Measurements from ENCODE around the gene RIMS4. TPM values are rescaled to one million over a fixed set of nuclear protein-coding genes. Genes with fewer than 3 reads are reported as not detected.

The RIMS4 gene
- total RNA-seq, 2 experiments from 2014 or later: 0.07 TPM

DNA sequence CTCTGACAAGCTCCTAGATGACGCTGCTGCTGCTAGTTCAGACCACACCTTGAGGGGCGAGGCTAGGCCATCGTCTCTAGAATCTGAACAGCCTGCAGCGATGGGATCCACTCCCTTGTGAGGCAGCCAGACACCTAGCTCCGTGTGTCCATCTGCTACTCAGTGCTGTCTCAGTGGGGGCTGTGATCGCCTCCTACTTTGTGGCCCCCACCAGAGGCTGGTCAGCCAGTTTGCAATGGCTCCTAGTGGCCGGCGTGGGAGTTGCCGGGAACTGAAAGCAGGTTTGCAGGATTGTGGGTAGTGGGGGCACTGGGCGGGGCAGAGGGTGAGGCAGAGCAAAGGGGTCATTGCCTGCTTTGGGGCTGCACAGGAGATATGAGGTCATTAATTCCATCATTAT, 92.4 kb downstream of the RIMS4 start:
- Mint-ChIP-seq H3K27me3 (ENCODE audit: low read depth) (no peaks in the 10 kb centered on the region), H3K27ac (no peak overlapping the region), H3K36me3 (ENCODE audit: low read depth) (no peaks in the 10 kb centered on the region), H3K9me3 (no peaks in the 10 kb centered on the region), H3K4me1 (ENCODE audit: low read depth) (no peaks in the 10 kb centered on the region), H3K4me3 (no peak overlapping the region)
- intact Hi-C loops (cut with micrococcal nuclease): no loop called here
- DNase-seq: no peak
- CTCF ChIA-PET: interaction anchor here (0.7 kb wide), 1 partner anchor 16 kb away, joined by 3 read pairs; no protein-coding TSS in a partner anchor

DNA sequence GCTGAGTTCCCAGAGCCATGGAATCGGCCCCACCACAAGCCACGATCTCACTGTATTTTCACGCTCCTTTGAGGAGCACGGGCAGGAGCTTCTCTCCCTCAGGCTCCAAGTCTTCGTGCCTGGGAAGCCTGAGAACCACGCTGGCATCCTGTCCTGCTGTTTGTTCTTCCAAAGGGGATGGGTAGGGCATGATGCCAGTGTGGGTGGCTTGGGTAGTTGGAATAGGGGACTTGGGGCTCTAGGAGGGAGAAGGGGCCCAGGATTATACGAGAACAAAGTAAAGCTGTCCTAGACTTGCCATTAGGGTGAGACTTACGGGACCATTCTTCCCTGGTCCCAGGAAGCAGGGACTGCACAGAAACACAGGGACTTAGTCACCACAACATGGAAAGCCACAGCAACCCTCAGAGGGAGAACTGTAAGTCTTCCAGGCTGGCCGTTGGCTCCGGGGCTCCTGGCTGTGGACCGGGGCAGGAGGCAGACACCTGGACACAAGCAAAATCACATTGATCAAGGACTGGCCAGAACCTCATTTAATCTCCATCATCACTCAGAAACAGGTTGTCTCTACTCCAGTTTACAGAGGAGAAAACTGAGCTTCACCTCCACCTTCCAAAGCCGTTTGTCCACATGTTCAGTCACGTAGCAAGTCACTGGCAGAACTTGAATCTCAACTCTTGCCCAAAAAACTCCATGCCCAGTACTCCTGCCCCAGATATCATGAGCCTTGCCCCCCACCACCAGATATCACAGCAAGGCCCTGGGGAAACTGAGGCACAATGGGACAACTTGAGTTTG, 93.8 kb downstream of the RIMS4 start:
- no peaks in the 10 kb centered on the region for H3K4me1 Mint-ChIP-seq (ENCODE audit: low read depth)
- H3K27ac Mint-ChIP-seq: no peak overlapping the region
- no peak overlapping the region for H3K4me3 Mint-ChIP-seq
- DNase-seq: no peak
- intact Hi-C loops (cut with micrococcal nuclease): no loop called here
- H3K36me3 Mint-ChIP-seq (ENCODE audit: low read depth): no peaks in the 10 kb centered on the region
- H3K27me3 Mint-ChIP-seq (ENCODE audit: low read depth): no peaks in the 10 kb centered on the region
- H3K9me3 Mint-ChIP-seq: no peaks in the 10 kb centered on the region
- CTCF ChIA-PET: interaction anchor here (0.6 to 0.7 kb wide), 2 partner anchors 241 to 295 kb away, joined by 3 read pairs; partner anchors contain the start of gene TTPAL

DNA sequence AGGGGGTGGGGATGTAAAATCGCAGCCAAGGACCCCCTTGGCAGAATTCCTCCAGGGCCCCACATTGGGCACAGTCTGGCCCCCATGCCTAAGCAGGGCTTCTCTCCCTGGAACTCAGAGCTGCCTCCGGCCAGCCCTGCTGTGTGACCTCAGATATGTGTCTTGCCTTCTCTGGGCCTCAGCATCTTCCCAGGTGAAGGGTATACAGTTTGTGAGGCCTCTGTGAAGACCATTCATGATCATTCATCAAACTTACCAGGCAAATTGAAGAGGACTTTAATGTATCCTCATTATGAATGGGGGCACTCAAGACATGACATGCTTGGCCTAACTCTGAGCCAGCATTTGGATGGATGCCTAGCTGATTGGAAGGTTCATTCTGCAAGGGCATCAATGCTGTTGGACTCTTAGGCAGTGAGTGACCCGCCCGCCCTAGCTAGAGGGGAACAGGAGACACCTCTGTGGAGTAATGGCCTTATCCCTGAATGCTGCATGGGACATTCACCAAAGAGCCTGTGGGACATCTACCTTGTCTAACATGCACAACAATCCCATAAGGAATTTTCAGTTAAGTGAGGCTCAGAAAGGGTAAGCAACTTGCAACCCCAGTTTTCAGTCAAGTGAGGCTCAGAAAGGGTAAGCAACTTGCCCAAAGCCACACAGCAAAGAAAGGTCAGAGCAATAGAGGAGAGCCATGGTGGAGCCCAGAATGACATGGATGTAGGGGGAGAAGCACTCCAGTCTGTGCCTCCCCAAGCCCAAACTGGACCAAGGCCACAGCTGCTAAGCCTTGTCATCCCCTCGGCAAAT, 94.6 kb downstream of the RIMS4 start:
- CTCF ChIA-PET: interaction anchor here (1.1 kb wide), 1 partner anchor 31 kb away, joined by 3 read pairs; no protein-coding TSS in a partner anchor
- H3K27ac Mint-ChIP-seq: no peak overlapping the region
- no peak for DNase-seq
- H3K4me1 Mint-ChIP-seq (ENCODE audit: low read depth): no peaks in the 10 kb centered on the region
- no peaks in the 10 kb centered on the region for H3K36me3 Mint-ChIP-seq (ENCODE audit: low read depth)
- H3K27me3 Mint-ChIP-seq (ENCODE audit: low read depth): no peaks in the 10 kb centered on the region
- intact Hi-C loops (cut with micrococcal nuclease): no loop called here
- no peak overlapping the region for H3K4me3 Mint-ChIP-seq
- no peaks in the 10 kb centered on the region for H3K9me3 Mint-ChIP-seq

DNA sequence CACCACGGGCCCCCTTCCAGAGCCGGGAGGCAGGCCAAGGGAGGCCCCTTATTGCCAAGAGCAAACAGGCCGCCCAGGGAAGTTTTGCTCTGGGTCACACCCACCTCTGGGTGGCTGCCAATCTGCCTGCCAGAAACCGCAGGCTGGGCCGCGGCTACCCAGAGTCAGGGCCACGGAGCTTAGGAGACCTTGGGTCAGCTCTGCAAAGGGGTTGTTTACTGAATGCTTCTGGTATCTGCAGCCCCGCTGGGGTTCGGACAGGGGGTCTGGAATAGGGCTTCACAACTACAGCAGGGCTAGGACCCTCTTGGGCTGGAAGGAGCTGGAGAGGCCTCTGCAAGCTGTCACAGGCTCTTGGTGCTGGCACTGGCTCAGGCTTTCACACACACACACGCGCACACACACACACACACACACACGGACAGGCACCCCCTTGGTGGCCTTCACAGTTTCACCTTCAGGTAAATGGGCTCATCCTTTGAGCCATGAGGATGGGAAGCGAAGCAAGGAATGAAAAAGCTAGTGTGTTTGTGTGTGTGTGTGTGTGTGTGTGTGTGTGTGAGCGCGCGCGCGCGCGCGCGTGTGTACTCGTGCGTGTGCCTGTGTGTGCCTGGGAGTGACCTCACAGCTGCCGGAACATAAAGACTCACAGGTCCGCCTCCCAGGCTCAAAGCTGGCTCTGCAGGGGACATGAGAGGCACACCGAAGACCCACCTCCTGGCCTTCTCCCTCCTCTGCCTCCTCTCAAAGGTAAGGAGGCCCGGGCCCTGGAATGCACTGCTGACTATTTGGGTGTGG, 95.4 kb downstream of the RIMS4 start, which contains the start of gene CCN5:
TSS of gene CCN5 (plus strand) at position 669 of the 798 bp plus-strand sequence. CDS start at position 691, 22 bp downstream.
- Mint-ChIP-seq H3K4me3 (no peak within 1 kb of the TSS), H3K27ac (no peak within 1 kb of the TSS), H3K27me3 (ENCODE audit: low read depth) (no peaks in the 10 kb centered on the region), H3K4me1 (ENCODE audit: low read depth) (no peaks in the 10 kb centered on the region), H3K36me3 (ENCODE audit: low read depth) (no peaks in the 10 kb centered on the region), H3K9me3 (no peaks in the 10 kb centered on the region)
- CTCF ChIA-PET: interaction anchor here (1.1 kb wide), 1 partner anchor 30 kb away, joined by 3 read pairs; no protein-coding TSS in a partner anchor
- intact Hi-C loops (cut with micrococcal nuclease): no loop called here
- no peak for DNase-seq

DNA sequence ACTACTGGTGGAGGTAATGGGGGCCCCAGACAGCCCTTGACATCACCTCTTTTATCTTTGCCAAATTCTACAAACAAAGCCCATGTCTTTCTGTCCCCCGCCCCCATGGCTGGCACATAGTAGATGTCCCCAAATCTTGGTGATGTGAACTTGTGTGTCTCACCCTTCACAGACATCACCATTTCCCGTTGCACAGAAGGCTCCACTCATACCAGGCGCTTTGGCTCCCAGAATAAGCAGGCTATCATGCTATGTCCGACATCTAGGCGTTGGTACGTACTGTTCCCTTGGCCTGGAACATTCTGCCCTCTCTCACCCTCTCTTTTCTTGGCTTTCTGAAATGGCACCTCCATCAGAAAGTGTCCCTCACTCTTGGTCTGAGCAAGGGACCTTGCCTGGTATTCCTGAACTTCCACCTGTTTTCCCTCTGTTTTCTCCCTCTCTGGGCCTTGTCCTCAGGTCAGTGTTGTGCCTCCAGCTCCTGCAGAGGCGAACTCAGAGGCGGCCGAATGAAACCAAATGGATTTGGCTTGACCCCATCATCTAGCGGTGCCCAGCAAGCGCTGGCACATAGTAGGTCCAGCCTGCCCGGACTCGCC, 96.1 kb downstream of the RIMS4 start:
- no peaks in the 10 kb centered on the region for H3K4me1 Mint-ChIP-seq (ENCODE audit: low read depth)
- no peaks in the 10 kb centered on the region for H3K36me3 Mint-ChIP-seq (ENCODE audit: low read depth)
- no peaks in the 10 kb centered on the region for H3K27me3 Mint-ChIP-seq (ENCODE audit: low read depth)
- DNase-seq: no peak
- intact Hi-C loops (cut with micrococcal nuclease): no loop called here
- no peak overlapping the region for H3K4me3 Mint-ChIP-seq
- no peak overlapping the region for H3K27ac Mint-ChIP-seq
- H3K9me3 Mint-ChIP-seq: no peaks in the 10 kb centered on the region
- CTCF ChIA-PET: no interaction called here

DNA sequence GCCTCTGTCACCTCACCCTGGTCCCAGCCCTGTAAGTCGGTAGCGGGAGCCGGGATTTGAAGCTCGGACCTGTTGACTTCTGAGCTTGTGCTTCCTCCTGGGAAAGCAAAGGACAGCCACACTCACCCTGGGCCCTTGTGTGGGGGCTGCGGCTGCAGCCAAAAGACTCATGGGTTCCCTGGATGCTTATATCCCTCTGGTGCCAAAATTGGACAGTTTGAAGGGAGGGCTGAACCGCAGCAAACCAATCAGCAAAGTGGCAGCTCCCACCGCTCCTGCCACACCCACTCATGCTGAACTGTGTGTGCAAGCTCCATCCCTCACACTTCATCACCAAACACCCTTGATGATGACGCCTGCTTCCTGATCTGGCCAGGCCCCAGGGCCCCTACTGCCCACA, 99.1 kb downstream of the RIMS4 start:
- CTCF ChIA-PET: no interaction called here
- H3K36me3 Mint-ChIP-seq (ENCODE audit: low read depth): no peaks in the 10 kb centered on the region
- no peak overlapping the region for H3K4me3 Mint-ChIP-seq
- no peaks in the 10 kb centered on the region for H3K4me1 Mint-ChIP-seq (ENCODE audit: low read depth)
- no peak for DNase-seq
- intact Hi-C loops (cut with micrococcal nuclease): no loop called here
- no peaks in the 10 kb centered on the region for H3K27me3 Mint-ChIP-seq (ENCODE audit: low read depth)
- H3K27ac Mint-ChIP-seq: no peak overlapping the region
- no peaks in the 10 kb centered on the region for H3K9me3 Mint-ChIP-seq

DNA sequence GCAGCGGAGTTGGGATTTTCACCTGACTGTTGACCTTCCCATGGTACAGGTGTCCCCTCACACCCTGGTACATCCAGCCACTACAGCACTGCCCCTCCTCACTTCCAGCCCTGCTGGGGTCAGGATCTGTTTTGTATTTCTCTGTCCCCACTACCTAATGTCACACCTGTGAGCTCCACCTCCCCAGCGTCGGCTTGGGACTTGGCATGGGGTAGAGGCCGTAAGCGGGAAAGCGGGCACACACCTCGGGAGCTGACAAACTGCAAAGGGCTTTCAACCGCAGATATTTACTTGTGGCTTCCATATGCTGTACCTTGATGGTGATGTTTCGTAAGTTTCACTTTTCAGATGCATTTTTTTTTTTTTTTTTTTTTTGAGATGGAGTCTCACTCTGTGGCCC, 100.5 kb downstream of the RIMS4 start:
- Mint-ChIP-seq H3K4me3 (no peak overlapping the region), H3K4me1 (ENCODE audit: low read depth) (no peaks in the 10 kb centered on the region), H3K27me3 (ENCODE audit: low read depth) (no peaks in the 10 kb centered on the region), H3K36me3 (ENCODE audit: low read depth) (no peaks in the 10 kb centered on the region), H3K9me3 (no peaks in the 10 kb centered on the region), H3K27ac (no peak overlapping the region)
- CTCF ChIA-PET: no interaction called here
- no peak for DNase-seq
- intact Hi-C loops (cut with micrococcal nuclease): no loop called here

DNA sequence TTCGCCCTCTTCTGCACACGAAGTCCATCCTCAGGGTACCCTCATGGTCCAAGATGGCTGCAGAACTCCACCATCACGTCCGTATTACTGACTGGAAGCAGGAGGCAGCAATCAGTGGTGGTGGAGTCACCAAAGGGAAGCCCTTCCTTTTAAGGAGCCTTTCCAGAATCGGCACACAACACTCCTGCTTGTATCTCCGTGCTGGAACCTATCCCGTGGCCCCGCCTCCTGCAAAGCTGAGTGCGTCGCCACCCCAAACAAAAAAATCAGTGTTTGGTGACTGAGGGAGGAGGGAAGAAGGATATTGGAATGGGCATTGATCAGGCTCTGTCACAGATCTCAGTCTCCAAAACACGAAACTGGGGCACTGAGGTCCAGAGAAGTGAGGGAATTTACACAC, 101.0 kb downstream of the RIMS4 start:
- Mint-ChIP-seq H3K36me3 (ENCODE audit: low read depth) (no peaks in the 10 kb centered on the region), H3K9me3 (no peaks in the 10 kb centered on the region), H3K27me3 (ENCODE audit: low read depth) (no peaks in the 10 kb centered on the region), H3K27ac (no peak overlapping the region), H3K4me3 (no peak overlapping the region), H3K4me1 (ENCODE audit: low read depth) (no peaks in the 10 kb centered on the region)
- CTCF ChIA-PET: no interaction called here
- DNase-seq: no peak
- intact Hi-C loops (cut with micrococcal nuclease): no loop called here

DNA sequence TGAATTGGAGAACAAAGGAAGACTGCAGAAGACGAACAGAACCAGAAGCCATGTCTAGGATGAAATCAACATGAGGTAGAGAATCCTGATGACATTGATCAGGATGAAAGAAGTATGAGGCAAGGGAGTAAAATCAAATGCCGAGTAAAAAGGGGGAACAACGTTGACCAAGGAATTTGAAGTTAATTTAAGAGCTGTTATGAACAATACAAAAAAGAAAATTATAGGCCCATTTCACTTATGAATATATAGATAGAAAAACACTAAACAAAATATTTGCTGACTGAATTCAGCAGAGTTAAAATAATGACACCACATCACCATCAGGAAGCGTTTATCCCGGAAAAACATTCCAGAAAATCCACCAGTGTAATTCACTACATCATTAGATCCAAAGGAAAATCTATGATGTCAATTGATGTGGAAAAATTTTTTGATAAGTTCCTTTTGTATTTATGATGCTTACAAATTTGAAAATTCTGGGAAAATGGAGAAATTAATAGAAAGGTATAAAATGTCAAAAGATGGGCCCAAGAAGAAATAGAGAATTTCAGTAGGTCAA, 103.2 kb downstream of the RIMS4 start:
- H3K4me3 Mint-ChIP-seq: no peak overlapping the region
- H3K27me3 Mint-ChIP-seq (ENCODE audit: low read depth): no peaks in the 10 kb centered on the region
- H3K27ac Mint-ChIP-seq: no peak overlapping the region
- intact Hi-C loops (cut with micrococcal nuclease): no loop called here
- no peaks in the 10 kb centered on the region for H3K36me3 Mint-ChIP-seq (ENCODE audit: low read depth)
- no peak for DNase-seq
- H3K9me3 Mint-ChIP-seq: no peaks in the 10 kb centered on the region
- H3K4me1 Mint-ChIP-seq (ENCODE audit: low read depth): no peaks in the 10 kb centered on the region
- CTCF ChIA-PET: interaction anchor here (1.6 kb wide), 1 partner anchor 22 kb away, joined by 6 read pairs; no protein-coding TSS in a partner anchor

DNA sequence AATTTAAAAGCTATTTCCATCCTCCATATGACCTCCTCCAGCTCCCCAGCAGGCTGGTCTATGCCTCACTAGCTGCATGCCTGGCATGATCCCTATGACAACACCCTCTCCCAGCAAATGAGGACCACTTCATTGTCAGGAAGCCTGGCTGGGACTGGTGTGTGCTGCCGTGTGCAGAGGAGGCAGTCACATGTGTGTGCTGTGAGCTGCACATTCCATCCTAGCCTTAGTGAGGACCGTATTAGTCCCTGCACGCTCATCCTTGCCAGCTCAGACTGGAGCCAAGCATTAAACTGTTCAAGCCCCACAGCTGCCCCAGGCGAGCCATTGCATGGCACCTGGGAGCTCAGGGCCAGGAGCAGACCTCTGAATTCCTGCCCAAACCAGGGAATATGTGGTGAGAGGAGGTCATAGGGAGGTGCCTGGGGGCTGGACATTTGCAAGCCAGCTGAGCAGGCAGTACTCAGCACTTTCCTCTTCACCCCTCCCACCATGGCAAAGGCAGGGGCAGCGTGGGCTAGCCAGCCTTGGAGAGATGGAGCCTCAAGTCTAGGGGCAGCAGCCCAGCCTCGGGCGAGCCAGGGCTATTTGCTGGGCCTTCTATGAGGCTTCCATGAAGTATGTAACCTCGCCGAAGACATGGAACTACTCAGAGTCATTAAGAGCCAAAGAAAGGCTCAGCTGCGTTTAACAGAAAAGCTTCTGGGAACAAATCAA, 103.9 kb downstream of the RIMS4 start:
- H3K27ac Mint-ChIP-seq: no peak overlapping the region
- H3K36me3 Mint-ChIP-seq (ENCODE audit: low read depth): no peaks in the 10 kb centered on the region
- no peak overlapping the region for H3K4me3 Mint-ChIP-seq
- H3K27me3 Mint-ChIP-seq (ENCODE audit: low read depth): no peaks in the 10 kb centered on the region
- H3K4me1 Mint-ChIP-seq (ENCODE audit: low read depth): no peaks in the 10 kb centered on the region
- DNase-seq: no peak
- no peaks in the 10 kb centered on the region for H3K9me3 Mint-ChIP-seq
- intact Hi-C loops (cut with micrococcal nuclease): no loop called here
- CTCF ChIA-PET: interaction anchor here (1.6 kb wide), 1 partner anchor 21 kb away, joined by 6 read pairs; no protein-coding TSS in a partner anchor

DNA sequence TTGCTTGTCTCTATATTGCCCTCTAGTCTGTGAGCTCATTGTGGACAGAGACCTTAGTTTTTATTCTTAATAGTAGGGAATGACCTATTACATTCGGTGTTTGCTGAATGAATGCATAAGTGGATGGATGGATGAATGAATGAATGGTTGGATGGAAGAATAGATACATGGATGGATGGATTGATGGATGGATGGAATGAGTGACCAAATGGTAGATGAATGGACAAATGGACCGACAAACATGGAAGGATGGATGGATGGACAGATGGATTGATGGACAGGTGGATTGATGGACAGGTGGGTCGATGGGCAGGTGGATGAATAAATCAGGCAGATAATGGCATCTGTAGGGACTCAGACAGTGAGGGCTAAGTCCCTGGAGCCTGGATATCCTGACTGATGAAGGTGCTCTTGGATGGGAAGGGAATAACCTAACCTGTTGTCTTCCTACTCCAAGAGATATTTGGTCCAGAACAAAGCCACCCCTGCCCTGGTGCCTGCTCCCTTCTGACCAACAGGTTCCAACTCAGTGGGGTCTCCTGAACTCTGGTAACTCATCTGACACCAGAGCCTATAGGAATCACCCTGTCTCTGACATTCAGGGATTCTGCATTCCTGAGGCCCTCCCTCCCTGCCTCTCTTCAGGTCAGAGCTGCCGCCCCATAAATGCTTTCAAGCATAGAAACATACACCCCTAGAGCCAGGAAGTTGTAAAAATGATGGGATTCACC, 104.8 kb downstream of the RIMS4 start:
- Mint-ChIP-seq H3K4me3 (no peak overlapping the region), H3K4me1 (ENCODE audit: low read depth) (no peaks in the 10 kb centered on the region), H3K9me3 (no peaks in the 10 kb centered on the region), H3K27ac (no peak overlapping the region), H3K27me3 (ENCODE audit: low read depth) (no peaks in the 10 kb centered on the region), H3K36me3 (ENCODE audit: low read depth) (no peaks in the 10 kb centered on the region)
- CTCF ChIA-PET: no interaction called here
- intact Hi-C loops (cut with micrococcal nuclease): no loop called here
- DNase-seq: no peak
